Neural progenitor cell (in vitro differentiated cells): Measurements from ENCODE around the gene DYNLT5.

Experiments used
- CTCF ChIP-seq: fragments of 200-600 bp; sonication (generic); IDR thresholded peaks from 2 replicates; pipeline ENCODE4 v1.5.1; 2017; ENCODE audit warnings: antibody characterized with exemption, mild to moderate bottlenecking
- EZH2 ChIP-seq: fragments of 200-600 bp; sonication (generic); IDR thresholded peaks from 2 replicates; pipeline ENCODE4 v1.6.1; 2017; ENCODE audit warnings: antibody characterized with exemption, mild to moderate bottlenecking, moderate library complexity

- no peak for TF ChIP-seq CTCF
- TF ChIP-seq EZH2, result no peak
Measured at GRCh38 chr1:66824771-66825170, 72.5 kb downstream of the DYNLT5 start.
